ENCODE data around the gene FXYD7. TPM values are rescaled to one million over a fixed set of nuclear protein-coding genes. Genes with fewer than 3 reads are reported as not detected.

The FXYD7 gene
- total RNA-seq, 2 experiments from 2014 or later: 0.50 to 6.1 TPM

GRCh38 chr19:35202722-35203688 is 60.0 kb downstream of the FXYD7 start:
- intact Hi-C loops (cut with micrococcal nuclease; ENCODE audit: unreplicated experiment): no loop called here
- Histone ChIP-seq H3K4me3 (ENCODE audit: low read depth, low read length, poor library complexity, severe bottlenecking) (no peak overlapping the region), H3K79me2 (ENCODE audit: insufficient read depth, low read depth, low read length) (no peaks in the 10 kb centered on the region), H2AFZ (ENCODE audit: low read length) (peak overlapping the region; percentile 60; the same call in 1 of the 2 replicates), H3K27ac (ENCODE audit: low read depth, low read length, poor library complexity, severe bottlenecking) (no peak overlapping the region), H3K9me2 (ENCODE audit: insufficient read depth, low read length) (no peaks in the 10 kb centered on the region), H3K9me3 (ENCODE audit: low read length) (peaks cover 1% of the 10 kb centered on the region; the same call in 1 of the 2 replicates), H3K4me2 (ENCODE audit: low read length) (no peak overlapping the region), H3K4me1 (ENCODE audit: insufficient read depth, low read length, poor library complexity, severe bottlenecking) (peaks cover 50% of the 10 kb centered on the region), H4K20me1 (ENCODE audit: insufficient read depth, low read length) (no peaks in the 10 kb centered on the region), H3K36me3 (ENCODE audit: insufficient read depth, low read length) (no peaks in the 10 kb centered on the region)
- DNase-seq (ENCODE audit: low spot score): no peak
- POLR2A ChIA-PET: interaction anchor here (0.5 to 1.1 kb wide), 4 partner anchors 19 to 99 kb away, joined by 3 to 7 read pairs (median 3); no protein-coding TSS in a partner anchor
- BruUV-seq (replicated peaks): no TSS peak
- CTCF ChIA-PET (ENCODE audit: unreplicated experiment): interaction anchor here (0.6 kb wide), 1 partner anchor 34 kb away, joined by 3 read pairs; no protein-coding TSS in a partner anchor
- no peak for TF ChIP-seq CTCF (conservative IDR thresholded peaks at IDR 0.05; ENCODE audit: low read length)
- no peak for TF ChIP-seq EZH2phosphoT487 (IDR thresholded peaks at IDR 0.05; ENCODE audit: borderline replicate concordance, low read depth, low read length)

Small RNA genes within 50 kb of the gene (small RNA-seq; reads per million reads assigned to genes)
- not detected for gene AC020907.2

Other genes starting within 250 kb of the FXYD7 start
- not detected in 2 replicates for gene ZNF30, start 216.4 kb upstream of the FXYD7 start, total RNA-seq (2014; rRNA removed; shearing (Covaris generic))
- not detected in 2 replicates for gene ZNF30, start 216.4 kb upstream of the FXYD7 start, total RNA-seq (2022)
- 8.0 and 8.3 TPM in 2 replicates for gene ZNF792, start 179.0 kb upstream of the FXYD7 start, total RNA-seq (2014; rRNA removed; shearing (Covaris generic))
- gene ZNF792, start 179.0 kb upstream of the FXYD7 start, total RNA-seq (2022): 9.5 TPM in 2 replicates
- gene GRAMD1A, start 142.9 kb upstream of the FXYD7 start, total RNA-seq (2014; rRNA removed; shearing (Covaris generic)): 67.9 and 84.2 TPM in 2 replicates
- 124 and 133 TPM in 2 replicates for gene GRAMD1A, start 142.9 kb upstream of the FXYD7 start, total RNA-seq (2022)
- gene SCN1B, start 112.8 kb upstream of the FXYD7 start, total RNA-seq (2014; rRNA removed; shearing (Covaris generic)): 0.41 and 0.59 TPM in 2 replicates
- gene SCN1B, start 112.8 kb upstream of the FXYD7 start, total RNA-seq (2022): 3.1 and 3.6 TPM in 2 replicates
- 0.19 TPM in 1 of 2 replicates, not detected in the other for gene HPN, start 101.5 kb upstream of the FXYD7 start, total RNA-seq (2014; rRNA removed; shearing (Covaris generic))
- 0.17 TPM in 1 of 2 replicates, not detected in the other for gene HPN, start 101.5 kb upstream of the FXYD7 start, total RNA-seq (2022)
- gene FXYD3, start 27.4 kb upstream of the FXYD7 start, total RNA-seq (2014; rRNA removed; shearing (Covaris generic)): 0.35 TPM in 1 of 2 replicates, not detected in the other
- 0.88 TPM in 1 of 2 replicates, not detected in the other for gene FXYD3, start 27.4 kb upstream of the FXYD7 start, total RNA-seq (2022)
- gene LGI4, start 8.2 kb upstream of the FXYD7 start, total RNA-seq (2014; rRNA removed; shearing (Covaris generic)): 0.28 and 1.1 TPM in 2 replicates
- gene LGI4, start 8.2 kb upstream of the FXYD7 start, total RNA-seq (2022): 2.7 and 5.9 TPM in 2 replicates
- 0.57 and 1.8 TPM in 2 replicates for gene FXYD1, start 4.4 kb upstream of the FXYD7 start, total RNA-seq (2014; rRNA removed; shearing (Covaris generic))
- 5.5 and 11.5 TPM in 2 replicates for gene FXYD1, start 4.4 kb upstream of the FXYD7 start, total RNA-seq (2022)
- gene FXYD5, start 11.5 kb downstream of the FXYD7 start, total RNA-seq (2014; rRNA removed; shearing (Covaris generic)): 76.8 and 82.1 TPM in 2 replicates
- gene FXYD5, start 11.5 kb downstream of the FXYD7 start, total RNA-seq (2022): 147 and 155 TPM in 2 replicates
- not detected in 2 replicates for gene FAM187B, start 85.5 kb downstream of the FXYD7 start, total RNA-seq (2014; rRNA removed; shearing (Covaris generic))
- not detected in 2 replicates for gene FAM187B, start 85.5 kb downstream of the FXYD7 start, total RNA-seq (2022)
- gene LSR, start 105.7 kb downstream of the FXYD7 start, total RNA-seq (2014; rRNA removed; shearing (Covaris generic)): 15.0 and 22.9 TPM in 2 replicates
- 26.0 and 33.6 TPM in 2 replicates for gene LSR, start 105.7 kb downstream of the FXYD7 start, total RNA-seq (2022)
- 100.0 and 105 TPM in 2 replicates for gene USF2, start 125.7 kb downstream of the FXYD7 start, total RNA-seq (2014; rRNA removed; shearing (Covaris generic))
- 155 and 181 TPM in 2 replicates for gene USF2, start 125.7 kb downstream of the FXYD7 start, total RNA-seq (2022)
- 0.19 TPM in 1 of 2 replicates, not detected in the other for gene HAMP, start 139.3 kb downstream of the FXYD7 start, total RNA-seq (2014; rRNA removed; shearing (Covaris generic))
- gene HAMP, start 139.3 kb downstream of the FXYD7 start, total RNA-seq (2022): 0.83 and 0.89 TPM in 2 replicates
- 4.6 and 6.2 TPM in 2 replicates for gene MAG, start 148.9 kb downstream of the FXYD7 start, total RNA-seq (2014; rRNA removed; shearing (Covaris generic))
- gene MAG, start 148.9 kb downstream of the FXYD7 start, total RNA-seq (2022): 8.4 and 10.1 TPM in 2 replicates
- 312 and 413 TPM in 2 replicates for gene CD22, start 185.9 kb downstream of the FXYD7 start, total RNA-seq (2014; rRNA removed; shearing (Covaris generic))
- gene CD22, start 185.9 kb downstream of the FXYD7 start, total RNA-seq (2022): 972 TPM in 2 replicates
- 8.5 and 11.4 TPM in 2 replicates for gene FFAR1, start 204.6 kb downstream of the FXYD7 start, total RNA-seq (2014; rRNA removed; shearing (Covaris generic))
- gene FFAR1, start 204.6 kb downstream of the FXYD7 start, total RNA-seq (2022): 9.8 and 11.6 TPM in 2 replicates
- gene FFAR3, start 215.2 kb downstream of the FXYD7 start, total RNA-seq (2014; rRNA removed; shearing (Covaris generic)): 0.72 TPM in 1 of 2 replicates, not detected in the other
- gene FFAR3, start 215.2 kb downstream of the FXYD7 start, total RNA-seq (2022): 0.19 and 0.31 TPM in 2 replicates
- gene GPR42, start 227.8 kb downstream of the FXYD7 start, total RNA-seq (2014; rRNA removed; shearing (Covaris generic)): 0.06 TPM in 1 of 2 replicates, not detected in the other
- not detected in 2 replicates for gene GPR42, start 227.8 kb downstream of the FXYD7 start, total RNA-seq (2022)

All from OCI-LY7 (cell line).